HCT116 (cell line): ENCODE data around the gene PRR36. TPM values are rescaled to one million over a fixed set of nuclear protein-coding genes. Genes with fewer than 3 reads are reported as not detected.

Experiments used
- CBX3 ChIP-seq: IDR thresholded peaks from 2 replicates; pipeline ENCODE4 v1.6.1; 2012; ENCODE audit warnings: low read depth
- CEBPB ChIP-seq: IDR thresholded peaks from 2 replicates; pipeline ENCODE4 v1.6.1; 2012; ENCODE audit warnings: low read depth
- EZH2 ChIP-seq: fragments of 200-600 bp; sonication (generic); IDR thresholded peaks from 2 replicates; pipeline ENCODE4 v1.6.1; 2017; ENCODE audit warnings: antibody characterized with exemption, mixed run types
- EZH2phosphoT487 ChIP-seq: fragments of 200-600 bp; IDR thresholded peaks from 2 replicates; pipeline ENCODE4 v1.6.1; 2018; ENCODE audit warnings: antibody characterized with exemption, borderline replicate concordance
- JUND ChIP-seq: IDR thresholded peaks from 2 replicates; pipeline ENCODE4 v1.6.1; 2012
- POLR2A ChIP-seq: IDR thresholded peaks from 2 replicates; pipeline ENCODE4 v1.7.0; 2011; ENCODE audit warnings: borderline replicate concordance; ENCODE audit not compliant: insufficient read depth, insufficient read length; ENCODE audit errors: extremely low read depth
- TCF7L2 ChIP-seq: IDR thresholded peaks from 2 replicates; pipeline ENCODE4 v1.7.0; 2011; ENCODE audit warnings: borderline replicate concordance, inconsistent platforms; ENCODE audit not compliant: insufficient read depth, insufficient read length; ENCODE audit errors: extremely low read depth
- YY1 ChIP-seq: IDR thresholded peaks from 2 replicates; pipeline ENCODE4 v1.6.1; 2011; ENCODE audit warnings: low read length, low read depth, moderate library complexity, mild to moderate bottlenecking; ENCODE audit not compliant: insufficient replicate concordance; ENCODE audit errors: extremely low read depth
- ZFX ChIP-seq: fragments of 450-650 bp; IDR thresholded peaks from 2 replicates; pipeline ENCODE4 v1.6.1; 2017
- total RNA-seq: library from RNA; stranded (reverse); gene quantifications from one replicate; pipeline ENCODE4 v1.2.1, GENCODE V29; 2021; ENCODE audit not compliant: unreplicated experiment
- TF ChIP-seq, protein P1 (sequence below): IDR thresholded peaks from 2 replicates; pipeline ENCODE4 v1.6.1; 2012; ENCODE audit warnings: low read depth
- TF ChIP-seq, protein P2 (sequence below), 3 experiments: fragments of 200-600 bp in 1 of 3; sonication (generic) in 1 of 3; IDR thresholded peaks in 2 of 3; conservative IDR thresholded peaks in 1 of 3; 2 replicates each; pipeline ENCODE4 v1.5.1; 2012 to 2017; ENCODE audit warnings: low read depth in 2 of 3, low read length in 2 of 3, antibody characterized with exemption in 1 of 3, borderline replicate concordance in 1 of 3, control low read depth in 1 of 3, mild to moderate bottlenecking in 1 of 3, mixed read lengths in 1 of 3, mixed run types in 1 of 3, moderate library complexity in 1 of 3; ENCODE audit not compliant: insufficient read depth in 1 of 3
- TF ChIP-seq, protein P3 (sequence below): IDR thresholded peaks from 2 replicates; pipeline ENCODE4 v1.6.1; 2011; ENCODE audit warnings: mild to moderate bottlenecking, low read length, moderate library complexity; ENCODE audit not compliant: insufficient replicate concordance; ENCODE audit errors: extremely low read depth

The PRR36 gene
- total RNA-seq, 1 experiment from 2014 or later: 7.5 TPM

DNA sequence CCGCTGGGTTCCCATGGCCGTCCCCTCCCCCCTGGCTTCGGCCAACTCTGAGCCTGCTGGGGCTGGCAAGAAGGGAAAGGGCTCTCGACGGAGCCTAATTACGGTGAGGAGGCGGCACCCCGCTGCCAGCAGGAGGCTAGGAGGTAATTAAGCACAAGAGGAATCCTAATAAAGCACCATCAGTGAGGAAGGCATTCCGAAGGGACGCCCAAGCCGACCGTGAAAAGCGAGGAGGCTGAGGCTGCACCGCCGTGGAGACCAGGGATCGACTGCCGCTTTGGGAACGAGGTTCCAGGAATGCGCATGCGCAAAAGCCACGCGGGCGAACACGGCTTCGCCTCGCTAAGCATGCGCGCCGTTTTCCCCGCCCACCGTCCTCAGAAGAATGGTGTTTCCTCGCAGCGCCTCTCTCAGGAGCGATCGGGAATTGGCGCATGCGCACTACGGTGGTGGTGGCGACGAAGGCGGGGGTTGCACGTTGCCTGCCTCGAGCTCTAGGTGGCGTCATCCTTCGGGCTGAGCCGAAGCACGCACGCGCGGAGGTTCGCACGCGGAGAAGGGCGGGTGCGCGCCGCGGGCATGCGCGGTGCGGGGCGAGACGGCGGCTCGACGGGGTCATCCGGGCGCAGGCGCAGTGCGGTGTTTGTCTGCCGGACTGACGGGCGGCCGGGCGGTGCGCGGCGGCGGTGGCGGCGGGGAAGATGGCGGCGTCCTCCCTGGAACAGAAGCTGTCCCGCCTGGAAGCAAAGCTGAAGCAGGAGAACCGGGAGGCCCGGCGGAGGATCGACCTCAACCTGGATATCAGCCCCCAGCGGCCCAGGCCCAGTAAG lies 29.3 kb upstream of the PRR36 start, which contains the start of gene MAP2K7 (continued):
- TF ChIP-seq, protein P1, sequence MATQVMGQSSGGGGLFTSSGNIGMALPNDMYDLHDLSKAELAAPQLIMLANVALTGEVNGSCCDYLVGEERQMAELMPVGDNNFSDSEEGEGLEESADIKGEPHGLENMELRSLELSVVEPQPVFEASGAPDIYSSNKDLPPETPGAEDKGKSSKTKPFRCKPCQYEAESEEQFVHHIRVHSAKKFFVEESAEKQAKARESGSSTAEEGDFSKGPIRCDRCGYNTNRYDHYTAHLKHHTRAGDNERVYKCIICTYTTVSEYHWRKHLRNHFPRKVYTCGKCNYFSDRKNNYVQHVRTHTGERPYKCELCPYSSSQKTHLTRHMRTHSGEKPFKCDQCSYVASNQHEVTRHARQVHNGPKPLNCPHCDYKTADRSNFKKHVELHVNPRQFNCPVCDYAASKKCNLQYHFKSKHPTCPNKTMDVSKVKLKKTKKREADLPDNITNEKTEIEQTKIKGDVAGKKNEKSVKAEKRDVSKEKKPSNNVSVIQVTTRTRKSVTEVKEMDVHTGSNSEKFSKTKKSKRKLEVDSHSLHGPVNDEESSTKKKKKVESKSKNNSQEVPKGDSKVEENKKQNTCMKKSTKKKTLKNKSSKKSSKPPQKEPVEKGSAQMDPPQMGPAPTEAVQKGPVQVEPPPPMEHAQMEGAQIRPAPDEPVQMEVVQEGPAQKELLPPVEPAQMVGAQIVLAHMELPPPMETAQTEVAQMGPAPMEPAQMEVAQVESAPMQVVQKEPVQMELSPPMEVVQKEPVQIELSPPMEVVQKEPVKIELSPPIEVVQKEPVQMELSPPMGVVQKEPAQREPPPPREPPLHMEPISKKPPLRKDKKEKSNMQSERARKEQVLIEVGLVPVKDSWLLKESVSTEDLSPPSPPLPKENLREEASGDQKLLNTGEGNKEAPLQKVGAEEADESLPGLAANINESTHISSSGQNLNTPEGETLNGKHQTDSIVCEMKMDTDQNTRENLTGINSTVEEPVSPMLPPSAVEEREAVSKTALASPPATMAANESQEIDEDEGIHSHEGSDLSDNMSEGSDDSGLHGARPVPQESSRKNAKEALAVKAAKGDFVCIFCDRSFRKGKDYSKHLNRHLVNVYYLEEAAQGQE: no peak
- TF ChIP-seq JUND: no peak
- TF ChIP-seq EZH2phosphoT487: no peak
- TF ChIP-seq EZH2: no peak
- peak; percentile 97 for TF ChIP-seq POLR2A
- TF ChIP-seq CEBPB: no peak
- TF ChIP-seq, protein P2, sequence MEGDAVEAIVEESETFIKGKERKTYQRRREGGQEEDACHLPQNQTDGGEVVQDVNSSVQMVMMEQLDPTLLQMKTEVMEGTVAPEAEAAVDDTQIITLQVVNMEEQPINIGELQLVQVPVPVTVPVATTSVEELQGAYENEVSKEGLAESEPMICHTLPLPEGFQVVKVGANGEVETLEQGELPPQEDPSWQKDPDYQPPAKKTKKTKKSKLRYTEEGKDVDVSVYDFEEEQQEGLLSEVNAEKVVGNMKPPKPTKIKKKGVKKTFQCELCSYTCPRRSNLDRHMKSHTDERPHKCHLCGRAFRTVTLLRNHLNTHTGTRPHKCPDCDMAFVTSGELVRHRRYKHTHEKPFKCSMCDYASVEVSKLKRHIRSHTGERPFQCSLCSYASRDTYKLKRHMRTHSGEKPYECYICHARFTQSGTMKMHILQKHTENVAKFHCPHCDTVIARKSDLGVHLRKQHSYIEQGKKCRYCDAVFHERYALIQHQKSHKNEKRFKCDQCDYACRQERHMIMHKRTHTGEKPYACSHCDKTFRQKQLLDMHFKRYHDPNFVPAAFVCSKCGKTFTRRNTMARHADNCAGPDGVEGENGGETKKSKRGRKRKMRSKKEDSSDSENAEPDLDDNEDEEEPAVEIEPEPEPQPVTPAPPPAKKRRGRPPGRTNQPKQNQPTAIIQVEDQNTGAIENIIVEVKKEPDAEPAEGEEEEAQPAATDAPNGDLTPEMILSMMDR (IDR thresholded peaks at IDR 0.05 in 2 of 3, conservative IDR thresholded peaks at IDR 0.05 in 1 of 3; ENCODE audit: borderline replicate concordance in 1 of 3, insufficient read depth in 1 of 3, low read depth in 2 of 3, low read length in 2 of 3): peak; percentile 25 to 95 (median 55); a peak in 5 of 6 replicates
- peak; percentile 71 for TF ChIP-seq YY1
- TF ChIP-seq, protein P3, sequence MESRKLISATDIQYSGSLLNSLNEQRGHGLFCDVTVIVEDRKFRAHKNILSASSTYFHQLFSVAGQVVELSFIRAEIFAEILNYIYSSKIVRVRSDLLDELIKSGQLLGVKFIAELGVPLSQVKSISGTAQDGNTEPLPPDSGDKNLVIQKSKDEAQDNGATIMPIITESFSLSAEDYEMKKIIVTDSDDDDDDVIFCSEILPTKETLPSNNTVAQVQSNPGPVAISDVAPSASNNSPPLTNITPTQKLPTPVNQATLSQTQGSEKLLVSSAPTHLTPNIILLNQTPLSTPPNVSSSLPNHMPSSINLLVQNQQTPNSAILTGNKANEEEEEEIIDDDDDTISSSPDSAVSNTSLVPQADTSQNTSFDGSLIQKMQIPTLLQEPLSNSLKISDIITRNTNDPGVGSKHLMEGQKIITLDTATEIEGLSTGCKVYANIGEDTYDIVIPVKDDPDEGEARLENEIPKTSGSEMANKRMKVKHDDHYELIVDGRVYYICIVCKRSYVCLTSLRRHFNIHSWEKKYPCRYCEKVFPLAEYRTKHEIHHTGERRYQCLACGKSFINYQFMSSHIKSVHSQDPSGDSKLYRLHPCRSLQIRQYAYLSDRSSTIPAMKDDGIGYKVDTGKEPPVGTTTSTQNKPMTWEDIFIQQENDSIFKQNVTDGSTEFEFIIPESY: no peak
- no peak for TF ChIP-seq ZFX
- TF ChIP-seq CBX3: no peak
- TF ChIP-seq TCF7L2: no peak
